HG02763 (cell line): ENCODE data around the gene RBP4.

Source experiments
- ATAC-seq: cut with Tn5 transposase; IDR thresholded peaks from one replicate; pipeline ENCODE4 v1.9.1; 2021; ENCODE audit warnings: mild to moderate bottlenecking, moderate library complexity; ENCODE audit not compliant: unreplicated experiment

Gene RBP4

GRCh38 chr10:93596539-93596938, 4.5 kb downstream of the RBP4 start:
- no peak for ATAC-seq

- ATAC-seq, result no peak
Measured at GRCh38 chr10:93595378-93596161, 5.5 kb downstream of the RBP4 start.

- no peak for ATAC-seq
Measured at GRCh38 chr10:93594518-93594917, 6.5 kb downstream of the RBP4 start.

GRCh38 chr10:93593749-93594148, 7.3 kb downstream of the RBP4 start:
- ATAC-seq, result no peak

GRCh38 chr10:93593254-93593653, 7.8 kb downstream of the RBP4 start:
- no peak for ATAC-seq

- no peak for ATAC-seq
Measured at GRCh38 chr10:93591065-93591808, 9.8 kb downstream of the RBP4 start.

GRCh38 chr10:93590638-93591037, 10.4 kb downstream of the RBP4 start:
- no peak for ATAC-seq

- ATAC-seq, result no peak
Measured at GRCh38 chr10:93589648-93590562, 11.1 kb downstream of the RBP4 start.

- ATAC-seq, result no peak
Measured at GRCh38 chr10:93584445-93584844, 16.6 kb downstream of the RBP4 start.

GRCh38 chr10:93580828-93581227, 20.2 kb downstream of the RBP4 start:
- ATAC-seq, result no peak

- no peak for ATAC-seq
Measured at GRCh38 chr10:93579985-93580711, 20.9 kb downstream of the RBP4 start.

GRCh38 chr10:93579089-93579488, 21.9 kb downstream of the RBP4 start:
- ATAC-seq, result no peak

GRCh38 chr10:93577565-93577964, 23.5 kb downstream of the RBP4 start:
- no peak for ATAC-seq

- ATAC-seq, result no peak
Measured at GRCh38 chr10:93576888-93577287, 24.1 kb downstream of the RBP4 start.

GRCh38 chr10:93573924-93574323, 27.1 kb downstream of the RBP4 start:
- no peak for ATAC-seq

- no peak for ATAC-seq
Measured at GRCh38 chr10:93573051-93573909, 27.8 kb downstream of the RBP4 start.

- no peak for ATAC-seq
Measured at GRCh38 chr10:93572606-93573005, 28.4 kb downstream of the RBP4 start.

- no peak for ATAC-seq
Measured at GRCh38 chr10:93570383-93570782, 30.7 kb downstream of the RBP4 start.

GRCh38 chr10:93568105-93568390, 33.0 kb downstream of the RBP4 start:
- no peak for ATAC-seq
